ENCODE measurements around the gene PYDC1.
"Not testable (repeated sequence)": the region's sequence is repeated elsewhere in the genome, so short reads cannot be mapped to it uniquely, and the experiment has no call there.

The PYDC1 gene

GRCh38 chr16:31221357-31222160 lies 4.6 kb upstream of the PYDC1 start:
- DNase-seq: no peak

GRCh38 chr16:31219154-31219741 lies 2.3 kb upstream of the PYDC1 start:
- no peak for DNase-seq

- DNase-seq: no peak
Observed at GRCh38 chr16:31217136-31217530, 198 bp upstream of the PYDC1 start.

GRCh38 chr16:31215287-31216162 lies 1.4 kb downstream of the PYDC1 start:
- no peak for DNase-seq

GRCh38 chr16:31214708-31215286 lies 2.1 kb downstream of the PYDC1 start:
- peak in 1 of 4 experiments; percentile 8 for DNase-seq

- DNase-seq: no peak
Observed at GRCh38 chr16:31213877-31214707, 2.8 kb downstream of the PYDC1 start, which contains the start of gene TRIM72. TRIM72 (plus strand) TSS chr16:31214119; CDS start chr16:31214739, 620 bp downstream.

GRCh38 chr16:31213342-31213741 lies 3.6 kb downstream of the PYDC1 start:
- DNase-seq: no peak

GRCh38 chr16:31206776-31207175 lies 10.2 kb downstream of the PYDC1 start:
- no peak for DNase-seq

GRCh38 chr16:31204871-31205666 lies 11.9 kb downstream of the PYDC1 start:
- DNase-seq: no peak

- no peak for DNase-seq
Observed at GRCh38 chr16:31202414-31203375, 14.2 kb downstream of the PYDC1 start, which contains the start of gene PYCARD. PYCARD (minus strand) TSS chr16:31202760; CDS start chr16:31202690, 70 bp downstream.

GRCh38 chr16:31201582-31202413 lies 15.1 kb downstream of the PYDC1 start:
- no peak for DNase-seq

GRCh38 chr16:31200821-31201568 lies 15.9 kb downstream of the PYDC1 start:
- peak in 1 of 4 experiments; percentile 21 for DNase-seq

- DNase-seq: not testable (repeated sequence)
Observed at GRCh38 chr16:31200111-31200510, 16.8 kb downstream of the PYDC1 start.

- DNase-seq: no peak
Observed at GRCh38 chr16:31199430-31200041, 17.4 kb downstream of the PYDC1 start.

GRCh38 chr16:31198207-31198882 lies 18.6 kb downstream of the PYDC1 start:
- DNase-seq: no peak

- no peak for DNase-seq
Observed at GRCh38 chr16:31196324-31197088, 20.4 kb downstream of the PYDC1 start.

Data from activated CD4-positive, CD25-positive, alpha-beta regulatory T cell (primary cell).